GM19035 (cell line): ENCODE results near the gene HINFP.

Experiments
- ATAC-seq: cut with Tn5 transposase; IDR thresholded peaks from one replicate; pipeline ENCODE4 v1.9.1; 2021; ENCODE audit not compliant: unreplicated experiment

Gene HINFP, protein sequence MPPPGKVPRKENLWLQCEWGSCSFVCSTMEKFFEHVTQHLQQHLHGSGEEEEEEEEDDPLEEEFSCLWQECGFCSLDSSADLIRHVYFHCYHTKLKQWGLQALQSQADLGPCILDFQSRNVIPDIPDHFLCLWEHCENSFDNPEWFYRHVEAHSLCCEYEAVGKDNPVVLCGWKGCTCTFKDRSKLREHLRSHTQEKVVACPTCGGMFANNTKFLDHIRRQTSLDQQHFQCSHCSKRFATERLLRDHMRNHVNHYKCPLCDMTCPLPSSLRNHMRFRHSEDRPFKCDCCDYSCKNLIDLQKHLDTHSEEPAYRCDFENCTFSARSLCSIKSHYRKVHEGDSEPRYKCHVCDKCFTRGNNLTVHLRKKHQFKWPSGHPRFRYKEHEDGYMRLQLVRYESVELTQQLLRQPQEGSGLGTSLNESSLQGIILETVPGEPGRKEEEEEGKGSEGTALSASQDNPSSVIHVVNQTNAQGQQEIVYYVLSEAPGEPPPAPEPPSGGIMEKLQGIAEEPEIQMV

GRCh38 chr11:119121008-119121810 lies at the start of gene HINFP:
Gene HINFP (plus strand): TSS chr11:119121580. CDS start chr11:119126945, 5,365 bp downstream.
- peak; percentile 95 for ATAC-seq

DNA sequence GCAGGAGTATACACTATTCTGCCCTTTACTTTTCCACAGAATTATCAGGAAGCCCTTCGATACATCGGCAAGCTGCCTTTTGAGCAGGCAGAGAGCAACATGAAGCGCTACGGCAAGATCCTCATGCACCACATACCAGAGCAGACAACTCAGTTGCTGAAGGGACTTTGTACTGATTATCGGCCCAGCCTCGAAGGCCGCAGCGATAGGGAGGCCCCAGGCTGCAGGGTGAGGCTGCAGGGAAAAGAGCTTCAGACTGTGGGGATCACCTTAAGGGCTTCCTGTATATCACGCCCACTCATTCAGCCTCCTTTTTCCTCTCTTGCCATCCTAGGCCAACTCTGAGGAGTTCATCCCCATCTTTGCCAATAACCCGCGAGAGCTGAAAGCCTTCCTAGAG lies 43.5 kb upstream of the HINFP start:
- ATAC-seq: no peak

- no peak for ATAC-seq
Observed at GRCh38 chr11:119078675-119079420, 42.5 kb upstream of the HINFP start.

DNA sequence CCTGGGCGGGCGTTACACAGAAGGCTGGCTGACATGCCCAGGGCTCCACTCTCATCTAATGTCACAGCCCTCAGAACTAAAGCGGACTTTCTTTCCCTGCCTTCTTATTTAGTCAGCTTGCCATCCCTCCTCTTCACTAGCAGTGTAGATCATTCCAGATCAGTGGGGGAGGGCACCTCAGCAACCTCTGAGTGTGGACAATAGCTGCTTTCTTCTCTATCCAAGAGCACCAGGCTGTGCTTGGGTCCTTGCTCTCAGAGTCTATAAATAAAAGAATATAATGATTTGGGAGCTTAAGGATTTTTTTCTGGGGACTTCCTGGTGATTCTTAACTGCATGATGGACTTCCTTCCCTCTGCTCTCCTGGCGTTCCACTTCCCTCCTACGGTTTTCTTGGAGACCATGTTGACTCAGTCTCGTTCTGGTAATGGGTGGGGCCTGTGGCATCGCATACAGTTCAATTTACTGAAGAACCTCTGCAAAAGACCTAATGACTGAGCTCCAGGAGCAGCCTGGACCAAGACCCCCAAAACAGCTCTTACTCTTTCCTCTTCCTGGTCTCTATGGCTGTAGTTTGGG lies 39.6 kb upstream of the HINFP start:
- no peak for ATAC-seq

- ATAC-seq: peak; percentile 91
Observed at GRCh38 chr11:119084663-119085436, 36.5 kb upstream of the HINFP start, which contains the start of gene HMBS. Gene HMBS (plus strand): TSS chr11:119084881. CDS start chr11:119085034, 153 bp downstream.

- peak; percentile 21 for ATAC-seq
Observed at GRCh38 chr11:119085437-119085847, 35.9 kb upstream of the HINFP start.

DNA sequence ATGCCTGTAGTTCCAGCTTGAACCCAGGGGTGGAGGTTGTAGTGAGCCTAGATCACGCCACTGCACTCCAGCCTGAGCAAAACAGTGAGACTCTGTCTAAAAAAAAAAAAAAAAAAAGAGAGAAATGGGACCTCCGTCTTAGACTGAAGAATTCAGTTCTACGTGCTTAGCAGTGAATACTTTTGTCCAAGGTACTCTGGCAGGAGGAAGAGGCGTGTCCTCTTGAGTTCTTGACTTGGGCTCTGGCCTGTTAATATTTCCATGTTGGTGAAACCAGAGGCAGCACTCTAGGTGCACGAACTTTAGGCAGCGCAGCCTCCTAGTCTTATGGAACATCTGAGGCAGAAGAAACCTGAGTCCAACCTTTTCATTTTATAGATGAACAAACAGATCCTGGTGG lies 34.3 kb upstream of the HINFP start:
- ATAC-seq: no peak

DNA sequence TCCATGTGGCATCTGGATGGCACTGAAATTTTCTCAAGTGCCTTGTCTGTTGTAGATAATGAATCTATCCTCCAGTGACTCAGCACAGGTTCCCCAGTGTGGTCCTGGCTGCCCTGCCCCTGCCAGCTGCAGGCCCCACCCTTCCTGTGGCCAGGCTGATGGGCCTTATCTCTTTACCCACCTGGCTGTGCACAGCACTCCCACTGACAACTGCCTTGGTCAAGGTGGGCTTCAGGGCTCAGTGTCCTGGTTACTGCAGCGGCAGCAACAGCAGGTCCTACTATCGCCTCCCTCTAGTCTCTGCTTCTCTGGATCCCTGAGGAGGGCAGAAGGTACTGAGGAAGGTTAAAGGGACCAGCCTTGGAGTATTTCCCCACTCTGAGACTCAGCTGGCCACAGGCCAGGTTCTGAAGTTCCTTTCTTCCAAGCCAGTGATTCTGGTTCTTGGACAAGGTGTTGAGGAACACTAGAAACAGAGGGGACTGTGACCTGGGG lies 33.6 kb upstream of the HINFP start:
- ATAC-seq: no peak

GRCh38 chr11:119088406-119088805 lies 33.0 kb upstream of the HINFP start:
- no peak for ATAC-seq

GRCh38 chr11:119089319-119089718 lies 32.1 kb upstream of the HINFP start:
- no peak for ATAC-seq

DNA sequence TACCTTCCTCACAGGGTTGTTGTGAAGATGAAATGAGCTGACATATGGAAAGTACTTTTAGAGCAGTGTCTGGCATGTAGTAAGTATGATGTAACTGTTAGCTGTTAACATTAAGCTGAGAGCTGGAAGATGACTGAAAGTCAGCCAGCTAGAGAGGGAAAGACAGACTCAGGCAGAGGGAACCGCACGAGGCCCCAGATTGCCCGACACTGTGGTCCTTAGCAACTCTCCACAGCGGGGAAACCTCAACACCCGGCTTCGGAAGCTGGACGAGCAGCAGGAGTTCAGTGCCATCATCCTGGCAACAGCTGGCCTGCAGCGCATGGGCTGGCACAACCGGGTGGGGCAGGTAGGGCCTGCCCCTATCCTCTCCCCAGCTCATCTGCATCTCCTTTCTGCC lies 30.2 kb upstream of the HINFP start:
- ATAC-seq: no peak

DNA sequence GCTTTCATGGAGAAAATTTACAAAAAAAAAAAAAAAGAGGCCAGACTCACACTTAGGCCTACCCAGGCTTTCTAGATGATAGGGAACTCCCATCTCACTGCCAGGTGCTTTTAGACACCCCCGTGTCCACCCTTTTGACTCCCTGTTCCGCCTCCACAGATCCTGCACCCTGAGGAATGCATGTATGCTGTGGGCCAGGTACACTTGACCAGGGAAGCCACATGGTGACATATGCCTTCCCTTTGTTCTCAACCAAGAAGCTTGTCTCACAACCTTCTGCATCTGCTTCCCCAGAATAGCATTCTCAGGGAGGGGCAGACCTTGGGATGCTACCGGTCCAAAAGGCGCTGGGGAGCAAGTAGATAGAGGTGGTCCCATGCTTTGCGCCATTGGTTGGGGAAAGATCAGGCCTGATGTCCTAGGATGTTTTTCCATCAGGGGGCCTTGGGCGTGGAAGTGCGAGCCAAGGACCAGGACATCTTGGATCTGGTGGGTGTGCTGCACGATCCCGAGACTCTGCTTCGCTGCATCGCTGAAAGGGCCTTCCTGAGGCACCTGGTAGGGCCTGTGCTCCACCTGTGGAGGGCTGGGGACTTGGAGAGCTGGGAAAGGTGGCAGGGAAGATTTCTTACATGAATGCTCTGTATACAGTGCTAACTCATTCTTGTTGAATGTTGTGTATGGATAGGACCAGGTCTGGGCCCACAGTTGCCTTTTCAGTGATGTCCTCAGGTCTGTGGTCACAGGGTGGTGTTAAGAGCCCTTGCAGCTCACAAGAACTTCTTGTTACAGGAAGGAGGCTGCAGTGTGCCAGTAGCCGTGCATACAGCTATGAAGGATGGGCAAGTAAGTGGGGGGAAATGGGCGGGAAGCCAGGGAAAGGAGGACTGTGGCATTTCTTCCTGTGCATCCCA lies 29.2 kb upstream of the HINFP start:
- ATAC-seq: no peak

DNA sequence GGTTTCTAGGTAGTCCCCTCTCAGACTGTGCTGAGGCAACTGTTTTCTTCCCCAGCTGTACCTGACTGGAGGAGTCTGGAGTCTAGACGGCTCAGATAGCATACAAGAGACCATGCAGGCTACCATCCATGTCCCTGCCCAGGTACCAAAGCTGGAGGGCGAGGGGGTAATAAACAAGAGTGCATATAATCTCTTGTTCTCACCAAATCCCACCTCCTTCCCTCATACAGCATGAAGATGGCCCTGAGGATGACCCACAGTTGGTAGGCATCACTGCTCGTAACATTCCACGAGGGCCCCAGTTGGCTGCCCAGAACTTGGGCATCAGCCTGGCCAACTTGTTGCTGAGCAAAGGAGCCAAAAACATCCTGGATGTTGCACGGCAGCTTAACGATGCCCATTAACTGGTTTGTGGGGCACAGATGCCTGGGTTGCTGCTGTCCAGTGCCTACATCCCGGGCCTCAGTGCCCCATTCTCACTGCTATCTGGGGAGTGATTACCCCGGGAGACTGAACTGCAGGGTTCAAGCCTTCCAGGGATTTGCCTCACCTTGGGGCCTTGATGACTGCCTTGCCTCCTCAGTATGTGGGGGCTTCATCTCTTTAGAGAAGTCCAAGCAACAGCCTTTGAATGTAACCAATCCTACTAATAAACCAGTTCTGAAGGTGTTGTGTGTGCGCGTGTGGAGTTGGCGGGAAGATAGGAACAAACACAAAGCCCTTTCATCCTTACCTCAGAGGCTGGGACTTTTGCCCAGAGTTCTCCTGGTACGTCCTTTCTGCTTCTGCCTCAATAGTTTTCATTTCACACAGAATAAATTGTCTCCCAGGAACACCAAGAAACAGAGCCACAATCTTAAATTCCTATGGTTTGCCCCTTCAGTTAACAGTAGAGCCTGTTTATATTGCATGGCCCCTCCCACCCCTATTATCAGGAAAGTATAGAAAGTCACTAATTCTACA lies 28.2 kb upstream of the HINFP start:
- no peak for ATAC-seq

GRCh38 chr11:119093942-119094815 lies 27.2 kb upstream of the HINFP start:
- peak; percentile 7 for ATAC-seq

DNA sequence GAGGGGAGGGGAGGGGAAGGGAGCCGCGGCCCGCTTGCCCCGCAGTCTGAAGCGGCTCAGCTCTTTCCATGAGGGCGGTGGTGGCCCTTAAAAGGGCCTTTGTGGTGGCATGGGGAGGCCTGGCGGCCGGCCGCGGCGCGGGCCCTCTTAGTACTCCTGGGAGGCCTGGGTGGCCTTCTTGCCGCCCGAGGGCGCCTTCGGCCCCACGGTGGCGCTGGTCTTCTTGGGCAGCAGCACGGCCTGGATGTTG lies 26.6 kb upstream of the HINFP start:
- ATAC-seq: peak; percentile 40

DNA sequence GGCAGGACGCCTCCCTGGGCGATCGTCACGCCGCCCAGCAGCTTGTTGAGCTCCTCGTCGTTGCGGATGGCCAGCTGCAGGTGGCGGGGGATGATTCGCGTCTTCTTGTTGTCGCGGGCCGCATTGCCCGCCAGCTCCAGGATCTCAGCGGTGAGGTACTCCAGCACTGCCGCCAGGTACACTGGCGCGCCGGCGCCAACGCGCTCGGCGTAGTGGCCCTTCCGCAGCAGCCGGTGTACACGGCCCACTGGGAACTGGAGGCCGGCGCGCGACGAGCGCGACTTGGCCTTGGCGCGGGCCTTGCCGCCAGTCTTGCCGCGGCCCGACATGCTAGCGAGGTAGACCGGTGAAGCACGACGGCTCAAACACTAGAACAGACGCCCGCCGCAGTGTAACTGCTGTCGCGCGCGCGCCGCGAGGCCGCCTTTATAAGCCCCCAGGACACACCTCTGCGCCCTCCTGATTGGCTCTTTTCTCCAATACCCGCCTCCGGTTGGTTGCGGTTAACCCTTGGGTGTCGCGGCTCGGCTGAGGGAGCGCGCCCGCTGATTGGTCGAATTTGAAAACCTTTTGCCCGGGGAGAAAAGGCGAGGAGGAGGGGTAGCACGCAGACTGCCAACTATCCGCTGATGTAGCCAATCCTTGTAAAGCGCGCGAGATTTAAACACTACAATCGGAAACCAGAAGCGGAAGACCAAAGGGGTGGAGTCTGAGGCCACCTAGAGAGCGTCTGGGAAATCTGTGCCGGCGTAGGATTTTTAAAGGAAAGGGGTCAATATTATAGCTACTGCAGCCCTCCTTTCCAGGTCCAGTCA lies 26.1 kb upstream of the HINFP start:
- ATAC-seq: peak; percentile 79
